PC-3 (cell line): ENCODE measurements around the gene FASTK. TPM values are rescaled to one million over a fixed set of nuclear protein-coding genes. Genes with fewer than 3 reads are reported as not detected.

Source experiments
- ATAC-seq: fragments of 200-7000 bp; cut with Tn5 transposase; 2 replicates; pipeline ENCODE4 v1.9.1; 2020; ENCODE audit warnings: mild to moderate bottlenecking, moderate library complexity
- BruUV-seq: library from RNA; stranded (reverse); fragments of 400-500 nt; replicated peaks from 2 replicates; lab custom pipeline; 2021; lab: Mats Ljungman, UMichigan
- CTCF ChIA-PET: fragments of 300-600 bp; sonication (Branson Sonifier 250); formaldehyde crosslinking; loops from one replicate; lab custom pipeline; 2022; ENCODE audit warnings: antibody characterized with exemption; lab: Charles Lee
- POLR2A ChIA-PET: fragments of 300-600 bp; sonication (Branson Sonifier 250); formaldehyde crosslinking; loops from one replicate; lab custom pipeline; 2022; ENCODE audit warnings: antibody characterized with exemption; ENCODE audit not compliant: unreplicated experiment; lab: Charles Lee
- DNase-seq: peaks from one replicate; pipeline ENCODE4 v3.0.0-alpha.2; 2015
- H2AFZ ChIP-seq: fragments of 300-600 bp; sonication (generic); 2 replicates; pipeline ENCODE4 v1.6.0; 2016; ENCODE audit warnings: antibody characterized with exemption, low read length
- H3F3A ChIP-seq: fragments of 300-600 bp; sonication (generic); one replicate; pipeline ENCODE4 v1.6.0; 2017; ENCODE audit warnings: antibody characterized with exemption, low read length, control low read depth, mild to moderate bottlenecking; ENCODE audit not compliant: unreplicated experiment
- H3K27ac ChIP-seq: fragments of 300-600 bp; sonication (generic); 2 replicates; pipeline ENCODE4 v1.5.1; 2016; ENCODE audit warnings: mild to moderate bottlenecking, low read length
- H3K27me3 ChIP-seq: fragments of 300-600 bp; sonication (generic); 2 replicates; pipeline ENCODE4 v1.6.1; 2016; ENCODE audit warnings: low read length, mixed read lengths
- H3K36me3 ChIP-seq: fragments of 300-600 bp; sonication (generic); 2 replicates; pipeline ENCODE4 v1.6.1; 2016; ENCODE audit warnings: low read depth, mixed run types, low read length, mixed read lengths
- H3K4me1 ChIP-seq: fragments of 300-600 bp; sonication (generic); 2 replicates; pipeline ENCODE4 v1.5.1; 2016; ENCODE audit warnings: low read length; ENCODE audit not compliant: insufficient read depth
- H3K4me2 ChIP-seq: fragments of 300-600 bp; sonication (generic); 2 replicates; pipeline ENCODE4 v1.6.0; 2016; ENCODE audit warnings: low read length
- H3K4me3 ChIP-seq: fragments of 300-600 bp; sonication (generic); 2 replicates; pipeline ENCODE4 v1.5.1; 2016; ENCODE audit warnings: mild to moderate bottlenecking, low read length, mixed read lengths
- H3K79me2 ChIP-seq: fragments of 300-600 bp; sonication (generic); 2 replicates; pipeline ENCODE4 v1.6.1; 2017; ENCODE audit warnings: low read length, mixed read lengths
- H3K9ac ChIP-seq: fragments of 300-600 bp; sonication (generic); 2 replicates; pipeline ENCODE4 v1.6.0; 2016; ENCODE audit warnings: mild to moderate bottlenecking, low read length
- H3K9me2 ChIP-seq: fragments of 300-600 bp; sonication (generic); replicated peaks from 2 replicates; pipeline ENCODE4 v1.6.1; 2016; ENCODE audit warnings: mixed run types, low read length, mixed read lengths
- H3K9me3 ChIP-seq: fragments of 300-600 bp; sonication (generic); 2 replicates; pipeline ENCODE4 v1.6.1; 2016; ENCODE audit warnings: low read length, mixed read lengths
- H4K20me1 ChIP-seq: fragments of 300-600 bp; sonication (generic); 2 replicates; pipeline ENCODE4 v1.6.1; 2016; ENCODE audit warnings: low read length, mixed read lengths
- EZH2 ChIP-seq: fragments of 300-600 bp; sonication (generic); IDR thresholded peaks from one replicate; pipeline ENCODE4 v1.6.1; 2017; ENCODE audit warnings: antibody characterized with exemption, mild to moderate bottlenecking, low read length; ENCODE audit not compliant: unreplicated experiment
- EZH2phosphoT487 ChIP-seq: fragments of 300-600 bp; sonication (generic); IDR thresholded peaks from 2 replicates; pipeline ENCODE4 v1.6.1; 2018; ENCODE audit warnings: mild to moderate bottlenecking, antibody characterized with exemption, low read length, borderline replicate concordance
- intact Hi-C: fragments of 100-400 bp; cut with micrococcal nuclease; formaldehyde crosslinking; loops from 2 replicates; pipeline ENCODE4 v1.9.0; 2023
- total RNA-seq: library from RNA; depleted of rRNA; stranded (reverse); fragments of >200 nt; gene quantifications from 2 replicates; pipeline ENCODE4 v1.2.3, GENCODE V29; 2014
- TF ChIP-seq, protein P1 (sequence below): fragments of 300-600 bp; sonication (generic); conservative IDR thresholded peaks from 2 replicates; pipeline ENCODE4 v1.5.1; 2017; ENCODE audit warnings: antibody characterized with exemption, low read depth, mild to moderate bottlenecking, low read length

The FASTK gene
- total RNA-seq, 1 experiment from 2014 or later: 163 TPM

DNA sequence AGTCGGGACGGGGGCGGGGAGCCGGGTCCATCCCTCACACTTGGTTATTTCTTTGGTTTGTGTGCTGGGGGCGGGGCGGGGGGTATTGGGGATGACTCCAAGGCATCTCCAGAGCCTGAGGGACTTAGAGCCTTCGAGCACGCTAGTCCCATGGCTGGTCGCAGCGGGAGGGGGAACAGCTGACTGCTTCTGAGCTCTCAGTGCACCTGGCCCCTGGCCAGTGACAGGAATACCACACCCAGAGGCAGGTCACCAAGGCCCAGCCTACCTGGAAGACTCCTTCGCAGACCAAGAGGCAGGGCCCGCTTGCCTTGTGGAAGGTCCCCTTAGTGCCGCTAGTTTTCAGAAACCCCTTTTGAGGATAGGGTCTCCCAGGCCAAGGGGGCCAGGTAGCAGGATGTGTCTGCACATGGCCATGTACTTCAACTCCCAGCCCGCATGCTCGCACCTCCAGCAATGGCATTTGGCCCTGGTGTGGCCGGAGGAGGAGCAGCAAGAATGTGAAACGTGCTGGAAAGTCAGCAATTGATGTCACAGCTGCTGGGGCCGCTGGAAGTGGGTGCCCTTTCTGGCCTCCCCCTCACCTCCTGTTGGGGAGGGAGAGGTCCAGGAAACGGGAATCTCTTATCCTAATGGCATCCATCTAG is 46.0 kb upstream of the FASTK start:
- Histone ChIP-seq H3K9me3 (no peaks in the 10 kb centered on the region), H3K79me2 (no peaks in the 10 kb centered on the region), H3K4me3 (no peak overlapping the region), H3K36me3 (peaks cover 14% of the 10 kb centered on the region), H3K9ac (no peak overlapping the region), H3K4me1 (no peaks in the 10 kb centered on the region), H3K9me2 (no peaks in the 10 kb centered on the region), H2AFZ (no peak overlapping the region), H3K27ac (no peak overlapping the region), H3K4me2 (no peak overlapping the region), H3K27me3 (no peaks in the 10 kb centered on the region), H3F3A (no peaks in the 10 kb centered on the region), H4K20me1 (no peaks in the 10 kb centered on the region)
- ATAC-seq (no peak), DNase-seq (no peak)
- ChIA-PET CTCF (no interaction called here), POLR2A (no interaction called here)
- TF ChIP-seq EZH2 (no peak), EZH2phosphoT487 (no peak)
- TF ChIP-seq, protein P1, sequence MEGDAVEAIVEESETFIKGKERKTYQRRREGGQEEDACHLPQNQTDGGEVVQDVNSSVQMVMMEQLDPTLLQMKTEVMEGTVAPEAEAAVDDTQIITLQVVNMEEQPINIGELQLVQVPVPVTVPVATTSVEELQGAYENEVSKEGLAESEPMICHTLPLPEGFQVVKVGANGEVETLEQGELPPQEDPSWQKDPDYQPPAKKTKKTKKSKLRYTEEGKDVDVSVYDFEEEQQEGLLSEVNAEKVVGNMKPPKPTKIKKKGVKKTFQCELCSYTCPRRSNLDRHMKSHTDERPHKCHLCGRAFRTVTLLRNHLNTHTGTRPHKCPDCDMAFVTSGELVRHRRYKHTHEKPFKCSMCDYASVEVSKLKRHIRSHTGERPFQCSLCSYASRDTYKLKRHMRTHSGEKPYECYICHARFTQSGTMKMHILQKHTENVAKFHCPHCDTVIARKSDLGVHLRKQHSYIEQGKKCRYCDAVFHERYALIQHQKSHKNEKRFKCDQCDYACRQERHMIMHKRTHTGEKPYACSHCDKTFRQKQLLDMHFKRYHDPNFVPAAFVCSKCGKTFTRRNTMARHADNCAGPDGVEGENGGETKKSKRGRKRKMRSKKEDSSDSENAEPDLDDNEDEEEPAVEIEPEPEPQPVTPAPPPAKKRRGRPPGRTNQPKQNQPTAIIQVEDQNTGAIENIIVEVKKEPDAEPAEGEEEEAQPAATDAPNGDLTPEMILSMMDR: no peak
- no TSS peak for BruUV-seq
- intact Hi-C loops: no loop called here

DNA sequence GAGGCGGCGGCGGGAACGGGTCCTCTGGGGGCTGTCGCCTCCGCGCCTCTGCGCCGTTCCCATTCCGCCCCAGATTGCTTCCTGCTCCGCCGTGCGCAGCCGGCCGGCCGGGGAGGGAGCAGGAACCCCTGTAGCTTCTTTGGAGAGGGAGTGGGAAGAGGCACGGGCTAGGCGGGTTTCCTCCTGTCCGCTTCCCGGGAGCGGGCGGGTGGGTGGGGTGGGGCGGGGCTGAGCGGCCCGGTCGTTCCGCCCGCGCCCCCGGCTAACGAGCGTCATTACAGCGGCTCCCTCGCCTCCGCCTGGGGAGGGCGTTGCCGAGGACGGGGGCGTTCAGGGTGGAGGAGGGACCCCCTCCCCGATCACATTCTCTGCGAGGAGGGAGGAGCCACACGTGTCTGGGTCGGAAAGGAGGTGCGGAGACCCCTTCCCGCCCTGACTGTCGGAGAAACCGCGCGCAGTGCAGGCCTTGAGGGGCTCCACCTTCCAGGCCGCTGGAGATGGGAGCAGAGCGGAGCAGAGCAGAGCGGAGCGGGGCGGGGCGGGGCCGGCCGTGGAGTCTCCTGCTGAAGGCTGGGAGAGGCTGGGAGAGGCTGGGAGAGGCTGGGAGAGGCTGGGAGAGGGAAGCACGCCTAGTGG is 45.4 kb upstream of the FASTK start:
- Histone ChIP-seq H3F3A (no peaks in the 10 kb centered on the region), H3K4me3 (no peak overlapping the region), H3K9me3 (no peaks in the 10 kb centered on the region), H3K9ac (no peak overlapping the region), H2AFZ (no peak overlapping the region), H3K36me3 (peaks cover 12% of the 10 kb centered on the region), H3K79me2 (no peaks in the 10 kb centered on the region), H3K4me1 (no peaks in the 10 kb centered on the region), H4K20me1 (no peaks in the 10 kb centered on the region), H3K4me2 (no peak overlapping the region), H3K9me2 (no peaks in the 10 kb centered on the region), H3K27ac (no peak overlapping the region), H3K27me3 (no peaks in the 10 kb centered on the region)
- BruUV-seq: no TSS peak
- ATAC-seq (no peak), DNase-seq (no peak)
- intact Hi-C loops: loop anchor here (2.0 kb wide), 1 partner anchor 177 kb away; no protein-coding TSS in a partner anchor
- ChIA-PET CTCF (no interaction called here), POLR2A (no interaction called here)
- TF ChIP-seq, protein P1: no peak
- no peak for TF ChIP-seq EZH2
- no peak for TF ChIP-seq EZH2phosphoT487

DNA sequence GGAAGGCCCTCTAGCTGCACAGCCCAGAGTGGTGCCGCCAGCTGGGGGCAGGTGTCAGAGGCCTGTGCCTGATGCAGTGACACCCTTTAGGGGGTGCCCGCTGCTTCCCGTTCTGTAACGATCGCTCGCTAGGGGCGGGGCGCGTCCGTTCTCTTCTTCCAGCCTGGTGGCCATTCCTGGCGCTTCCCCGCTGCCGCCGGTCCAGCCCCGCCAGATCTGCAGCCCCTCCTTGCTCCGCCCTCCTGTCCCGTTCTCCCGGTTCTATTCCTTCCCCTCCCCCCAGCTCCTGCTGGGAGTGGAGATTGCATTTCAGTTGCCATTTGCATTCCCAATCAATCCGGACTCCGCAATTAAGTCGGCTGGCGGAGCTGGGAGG is 44.8 kb upstream of the FASTK start:
- no peak for DNase-seq
- no peak overlapping the region for H3K4me2 ChIP-seq
- no peaks in the 10 kb centered on the region for H4K20me1 ChIP-seq
- no peaks in the 10 kb centered on the region for H3K4me1 ChIP-seq
- intact Hi-C loops: loop anchor here (2.0 kb wide), 1 partner anchor 177 kb away; no protein-coding TSS in a partner anchor
- H3K9me2 ChIP-seq: no peaks in the 10 kb centered on the region
- no peak overlapping the region for H3K4me3 ChIP-seq
- no peaks in the 10 kb centered on the region for H3K9me3 ChIP-seq
- no peak overlapping the region for H3K9ac ChIP-seq
- ChIA-PET POLR2A (no interaction called here), CTCF (no interaction called here)
- BruUV-seq: no TSS peak
- no peaks in the 10 kb centered on the region for H3K79me2 ChIP-seq
- no peak for TF ChIP-seq EZH2
- TF ChIP-seq EZH2phosphoT487: no peak
- TF ChIP-seq, protein P1: no peak
- ATAC-seq: no peak
- no peak overlapping the region for H2AFZ ChIP-seq
- no peak overlapping the region for H3K27ac ChIP-seq
- H3F3A ChIP-seq: no peaks in the 10 kb centered on the region
- no peaks in the 10 kb centered on the region for H3K27me3 ChIP-seq
- H3K36me3 ChIP-seq: peaks cover 11% of the 10 kb centered on the region
